ENCODE measurements around the gene PAQR6. TPM values are rescaled to one million over a fixed set of nuclear protein-coding genes. Genes with fewer than 3 reads are reported as not detected.
A peak's percentile ranks its signal among the peaks of the same experiment; 100 is the strongest.

PAQR6 gene
- total RNA-seq, 1 experiment from 2014 or later: 0.50 TPM

DNA sequence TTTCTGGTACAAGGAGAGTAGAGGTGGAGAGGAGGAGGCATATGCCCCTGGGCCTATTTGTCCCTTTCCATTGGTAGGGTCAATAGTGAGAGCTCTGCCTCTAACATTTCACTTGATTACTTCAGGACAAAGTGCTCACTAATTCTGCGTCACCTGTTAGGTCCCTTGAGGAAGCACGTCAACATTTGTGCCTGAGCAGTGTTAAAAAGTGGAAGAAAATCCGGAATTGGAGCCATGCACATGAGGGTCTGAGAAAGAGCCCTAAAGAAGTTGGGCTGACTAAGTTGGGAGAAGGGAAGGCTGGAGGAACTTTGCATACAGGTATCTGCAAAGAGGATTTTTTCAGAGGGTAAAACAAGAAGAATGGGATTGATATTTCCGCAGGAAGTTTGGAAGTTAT lies 52.0 kb downstream of the PAQR6 start:
- no peak for DNase-seq (ENCODE audit: low spot score)

DNA sequence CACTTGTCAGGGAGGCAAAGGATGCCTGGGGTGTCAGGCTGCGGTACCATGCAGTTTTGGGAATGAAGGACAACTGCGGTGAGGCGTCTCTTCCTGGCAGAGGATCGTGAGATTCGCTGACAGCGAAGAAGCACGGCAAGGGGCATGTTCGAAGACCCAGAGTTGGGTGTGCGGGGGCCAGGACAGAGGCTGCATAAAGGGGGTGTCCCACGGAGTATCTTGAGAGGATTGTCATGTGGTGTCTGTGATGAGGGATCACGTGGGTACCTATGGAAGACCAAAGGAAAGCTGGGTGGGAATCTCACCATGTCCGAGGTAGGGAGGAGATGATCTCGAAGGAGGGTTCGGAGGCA lies 53.6 kb downstream of the PAQR6 start:
- no peak for DNase-seq (ENCODE audit: low spot score)

DNA sequence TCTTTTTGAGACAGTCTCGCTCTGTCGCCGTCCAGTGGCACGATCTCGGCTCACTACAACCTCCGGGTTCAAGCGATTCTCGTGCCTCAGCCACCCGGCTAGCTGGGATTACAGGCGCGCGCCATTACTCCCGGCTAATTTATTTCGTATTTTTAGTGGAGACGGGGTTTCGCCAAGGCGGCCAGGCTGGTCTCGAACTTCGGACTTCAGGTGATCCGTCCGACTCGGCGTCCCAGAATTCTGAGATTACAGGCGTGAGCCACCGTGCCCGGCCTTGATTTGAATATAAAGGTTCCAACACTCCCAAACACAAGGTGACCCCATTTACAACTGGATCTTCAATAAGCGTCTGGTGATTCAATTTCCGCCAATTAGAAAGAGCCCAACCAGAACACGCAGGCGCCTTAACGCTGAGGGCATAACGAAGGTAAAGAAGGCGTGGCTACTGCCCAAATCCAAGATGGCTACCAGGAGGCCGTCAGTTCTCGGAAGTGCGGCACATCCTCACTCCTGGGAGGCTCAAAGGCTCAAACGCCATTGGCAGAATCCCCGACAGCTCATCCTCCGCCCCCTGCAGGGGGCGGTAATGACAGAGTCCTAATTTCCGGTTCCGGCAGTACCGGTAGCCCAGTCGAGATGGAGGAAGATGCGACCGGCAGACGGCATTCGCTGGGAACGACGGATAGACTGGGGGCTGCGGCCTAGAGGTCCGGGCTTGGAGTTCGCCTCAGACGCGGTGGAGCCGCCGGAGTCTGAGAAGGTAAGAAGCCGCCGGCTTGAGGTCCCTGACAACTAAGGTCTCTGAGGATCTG lies 54.2 kb downstream of the PAQR6 start, which contains the start of gene SLC25A44:
Gene SLC25A44, plus strand, starts transcription at position 617 of the 812 bp plus-strand sequence. CDS start 5,744 bp downstream, outside the sequence.
- peak; percentile 99 for DNase-seq (ENCODE audit: low spot score)

Other genes starting within 250 kb of the PAQR6 start
- gene SSR2, start 227.1 kb downstream of the PAQR6 start, total RNA-seq (2014; rRNA removed; shearing (Covaris generic)): 874 and 1,103 TPM in 2 replicates
- 23.0 and 24.4 TPM in 2 replicates for gene UBQLN4, start 194.3 kb downstream of the PAQR6 start, total RNA-seq (2014; rRNA removed; shearing (Covaris generic))
- gene LAMTOR2, start 193.3 kb downstream of the PAQR6 start, total RNA-seq (2014; rRNA removed; shearing (Covaris generic)): 66.7 and 84.8 TPM in 2 replicates
- gene RAB25, start 186.9 kb downstream of the PAQR6 start, total RNA-seq (2014; rRNA removed; shearing (Covaris generic)): 0.19 TPM in 1 of 2 replicates, not detected in the other
- 2.8 and 4.5 TPM in 2 replicates for gene MEX3A, start 165.6 kb downstream of the PAQR6 start, total RNA-seq (2014; rRNA removed; shearing (Covaris generic))
- gene LMNA, start 133.3 kb downstream of the PAQR6 start, total RNA-seq (2014; rRNA removed; shearing (Covaris generic)): 257 and 363 TPM in 2 replicates
- gene SEMA4A, start 94.5 kb downstream of the PAQR6 start, total RNA-seq (2014; rRNA removed; shearing (Covaris generic)): 0.15 TPM in 1 of 2 replicates, not detected in the other
- 17.7 and 17.8 TPM in 2 replicates for gene SLC25A44, start 54.0 kb downstream of the PAQR6 start, total RNA-seq (2014; rRNA removed; shearing (Covaris generic))
- 68.2 and 79.0 TPM in 2 replicates for gene PMF1, start 35.0 kb downstream of the PAQR6 start, total RNA-seq (2014; rRNA removed; shearing (Covaris generic))
- gene BGLAP, start 5.9 kb downstream of the PAQR6 start, total RNA-seq (2014; rRNA removed; shearing (Covaris generic)): 0.08 TPM in 1 of 2 replicates, not detected in the other
- 39.9 and 45.9 TPM in 2 replicates for gene SMG5, start 34.8 kb upstream of the PAQR6 start, total RNA-seq (2014; rRNA removed; shearing (Covaris generic))
- gene TMEM79, start 36.3 kb upstream of the PAQR6 start, total RNA-seq (2014; rRNA removed; shearing (Covaris generic)): 1.4 and 7.3 TPM in 2 replicates
- 81.7 and 84.6 TPM in 2 replicates for gene GLMP, start 47.6 kb upstream of the PAQR6 start, total RNA-seq (2014; rRNA removed; shearing (Covaris generic))
- not detected in 2 replicates for gene VHLL, start 51.3 kb upstream of the PAQR6 start, total RNA-seq (2014; rRNA removed; shearing (Covaris generic))
- 584 and 592 TPM in 2 replicates for gene CCT3, start 90.2 kb upstream of the PAQR6 start, total RNA-seq (2014; rRNA removed; shearing (Covaris generic))
- 0.23 and 0.39 TPM in 2 replicates for gene TSACC, start 90.5 kb upstream of the PAQR6 start, total RNA-seq (2014; rRNA removed; shearing (Covaris generic))
- gene RHBG, start 121.2 kb upstream of the PAQR6 start, total RNA-seq (2014; rRNA removed; shearing (Covaris generic)): 0.06 TPM in 1 of 2 replicates, not detected in the other

All from H4 (cell line).